ENCODE measurements around the gene TP53.

DNA sequence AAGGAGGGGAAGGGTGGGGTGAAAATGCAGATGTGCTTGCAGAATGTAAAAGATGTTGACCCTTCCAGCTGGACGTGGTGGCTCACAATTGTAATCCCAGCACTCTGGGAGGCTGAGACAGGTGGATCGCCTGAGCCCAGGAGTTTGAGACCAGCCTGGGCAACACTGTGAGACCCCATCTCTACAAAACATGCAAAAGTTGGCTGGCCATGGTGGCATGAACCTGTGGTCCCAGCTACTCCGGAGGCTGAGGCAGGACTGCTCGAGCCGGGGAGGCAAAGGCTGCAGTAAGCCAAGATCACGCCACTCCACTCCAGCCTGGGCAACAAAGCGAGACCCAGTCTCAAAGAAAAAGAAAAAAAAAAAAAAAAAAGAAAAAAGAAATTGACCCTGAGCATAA lies 18.8 kb downstream of the TP53 start:
- TF ChIP-seq POLR2AphosphoS5 (IDR thresholded peaks at IDR 0.05; ENCODE audit: low read depth, low read length) (no peak), POLR2A (IDR thresholded peaks at IDR 0.05; ENCODE audit: low read depth, low read length) (no peak), TAF1 (IDR thresholded peaks at IDR 0.05; ENCODE audit: borderline replicate concordance, low read depth, low read length) (no peak)

Data from GM12892 (cell line).